HEK293 (cell line): ENCODE measurements around the gene SLC16A7.

ENCODE experiments used
- CTCF ChIA-PET: fragments of 350-600 bp; formaldehyde crosslinking; extraction: SDS; loops from one replicate; lab custom pipeline; 2021; ENCODE audit warnings: antibody characterized with exemption; lab: Yijun Ruan, JAX
- POLR2A ChIA-PET: fragments of 300-600 bp; formaldehyde crosslinking; extraction: SDS; loops from one replicate; lab custom pipeline; 2020; ENCODE audit warnings: antibody characterized with exemption, inconsistent platforms; lab: Yijun Ruan, JAX
- H3K27ac ChIP-seq: fragments of 200-500 bp; sonication (Bioruptor generic); 2 replicates; pipeline ENCODE4 v1.5.1; 2014; ENCODE audit warnings: low read depth, low read length, control low read depth, inconsistent platforms; ENCODE audit errors: extremely low read depth
- H3K36me3 ChIP-seq, 2 experiments: fragments of 200-500 bp in 1 of 2; sonication (Bioruptor generic) in 1 of 2; 1 replicate in 1 of 2; 2 replicates in 1 of 2; pipeline ENCODE4 v1.5.1; 2014 to 2017; ENCODE audit warnings: inconsistent platforms in 2 of 2, low read length in 2 of 2; ENCODE audit not compliant: control insufficient read depth in 2 of 2, insufficient read depth in 1 of 2
- H3K4me1 ChIP-seq: fragments of 200-500 bp; sonication (Bioruptor generic); 2 replicates; pipeline ENCODE4 v1.5.1; 2014; ENCODE audit warnings: mild to moderate bottlenecking, low read length, inconsistent platforms; ENCODE audit not compliant: control insufficient read depth, insufficient read depth
- H3K4me3 ChIP-seq: 2 replicates; pipeline ENCODE4 v1.5.1; 2011; ENCODE audit warnings: low read depth, mild to moderate bottlenecking, control low read depth, low read length, moderate library complexity
- H3K9me3 ChIP-seq: fragments of 200-500 bp; sonication (Bioruptor generic); 2 replicates; pipeline ENCODE4 v1.5.1; 2014; ENCODE audit warnings: low read depth, low read length, inconsistent platforms; ENCODE audit not compliant: control insufficient read depth, insufficient read depth
- AEBP2 ChIP-seq: fragments of 450-650 bp; formaldehyde crosslinking; IDR thresholded peaks from 2 replicates; pipeline ENCODE4 v1.5.1; 2016; ENCODE audit warnings: missing biosample characterization, missing genetic modification characterization, borderline replicate concordance
- FEZF1 ChIP-seq: fragments of 450-650 bp; formaldehyde crosslinking; IDR thresholded peaks from 2 replicates; pipeline ENCODE4 v1.5.1; 2016; ENCODE audit warnings: missing biosample characterization, missing genetic modification characterization
- GLIS1 ChIP-seq: fragments of 450-650 bp; formaldehyde crosslinking; IDR thresholded peaks from 2 replicates; pipeline ENCODE4 v1.5.1; 2016; ENCODE audit warnings: missing biosample characterization, missing genetic modification characterization
- KLF8 ChIP-seq: fragments of 450-650 bp; formaldehyde crosslinking; IDR thresholded peaks from 2 replicates; pipeline ENCODE4 v1.5.1; 2016; ENCODE audit warnings: missing biosample characterization, missing genetic modification characterization
- PRDM10 ChIP-seq: fragments of 450-650 bp; formaldehyde crosslinking; IDR thresholded peaks from 2 replicates; pipeline ENCODE4 v1.5.1; 2016; ENCODE audit warnings: missing biosample characterization, missing genetic modification characterization
- SP3 ChIP-seq: fragments of 450-650 bp; formaldehyde crosslinking; IDR thresholded peaks from 2 replicates; pipeline ENCODE4 v1.5.1; 2016; ENCODE audit warnings: missing biosample characterization, missing genetic modification characterization
- SP7 ChIP-seq: fragments of 450-650 bp; formaldehyde crosslinking; IDR thresholded peaks from 2 replicates; pipeline ENCODE4 v1.5.1; 2016; ENCODE audit warnings: missing biosample characterization, missing genetic modification characterization
- TCF7L2 ChIP-seq: IDR thresholded peaks from 2 replicates; pipeline ENCODE4 v1.6.1; 2011; ENCODE audit warnings: low read depth, mild to moderate bottlenecking, inconsistent platforms, low read length, moderate library complexity, borderline replicate concordance
- YY1 ChIP-seq: fragments of 450-650 bp; formaldehyde crosslinking; IDR thresholded peaks from 2 replicates; pipeline ENCODE4 v1.5.1; 2018; ENCODE audit warnings: missing biosample characterization, missing genetic modification characterization
- ZBTB26 ChIP-seq: fragments of 450-650 bp; formaldehyde crosslinking; optimal IDR thresholded peaks from 2 replicates; pipeline ENCODE3; 2016; ENCODE audit warnings: missing biosample characterization, mild to moderate bottlenecking, missing genetic modification characterization
- ZNF10 ChIP-seq: fragments of 450-650 bp; formaldehyde crosslinking; IDR thresholded peaks from 2 replicates; pipeline ENCODE4 v1.5.1; 2017; ENCODE audit warnings: missing biosample characterization, missing genetic modification characterization
- ZNF175 ChIP-seq: fragments of 450-650 bp; formaldehyde crosslinking; IDR thresholded peaks from 2 replicates; pipeline ENCODE4 v1.5.1; 2016; ENCODE audit warnings: missing biosample characterization, missing genetic modification characterization
- ZNF292 ChIP-seq: fragments of 450-650 bp; formaldehyde crosslinking; IDR thresholded peaks from 2 replicates; pipeline ENCODE4 v1.5.1; 2016; ENCODE audit warnings: low read depth, missing biosample characterization, missing genetic modification characterization, borderline replicate concordance
- ZNF341 ChIP-seq: fragments of 450-650 bp; formaldehyde crosslinking; IDR thresholded peaks from 2 replicates; pipeline ENCODE4; 2016; ENCODE audit warnings: low read depth, missing biosample characterization, missing genetic modification characterization
- ZNF366 ChIP-seq: fragments of 450-650 bp; formaldehyde crosslinking; conservative IDR thresholded peaks from 2 replicates; pipeline ENCODE4 v1.5.1; 2016; ENCODE audit warnings: missing biosample characterization, missing genetic modification characterization
- ZNF394 ChIP-seq: fragments of 450-650 bp; formaldehyde crosslinking; IDR thresholded peaks from 2 replicates; pipeline ENCODE4 v1.5.1; 2016; ENCODE audit warnings: missing biosample characterization, missing genetic modification characterization, mild to moderate bottlenecking, moderate library complexity, borderline replicate concordance
- ZNF426 ChIP-seq: fragments of 450-650 bp; formaldehyde crosslinking; IDR thresholded peaks from 2 replicates; pipeline ENCODE4 v1.5.1; 2017; ENCODE audit warnings: missing biosample characterization, missing genetic modification characterization, mild to moderate bottlenecking, inconsistent platforms, moderate library complexity
- ZNF501 ChIP-seq: fragments of 450-650 bp; formaldehyde crosslinking; IDR thresholded peaks from 2 replicates; pipeline ENCODE4 v1.5.1; 2016; ENCODE audit warnings: missing biosample characterization, missing genetic modification characterization
- ZNF510 ChIP-seq: fragments of 450-650 bp; formaldehyde crosslinking; IDR thresholded peaks from 2 replicates; pipeline ENCODE4 v1.5.1; 2018; ENCODE audit warnings: mild to moderate bottlenecking, missing genetic modification characterization, missing biosample characterization; ENCODE audit not compliant: insufficient replicate concordance
- ZNF529 ChIP-seq: fragments of 450-650 bp; formaldehyde crosslinking; IDR thresholded peaks from 2 replicates; pipeline ENCODE4 v1.5.1; 2017; ENCODE audit warnings: missing genetic modification characterization, missing biosample characterization; ENCODE audit not compliant: insufficient replicate concordance
- ZNF596 ChIP-seq: fragments of 450-650 bp; IDR thresholded peaks from 2 replicates; pipeline ENCODE4 v1.5.0; 2018; ENCODE audit warnings: missing biosample characterization, mild to moderate bottlenecking, missing genetic modification characterization, moderate library complexity
- ZNF626 ChIP-seq: fragments of 450-650 bp; sonication (Bioruptor Pico); formaldehyde crosslinking; IDR thresholded peaks from 2 replicates; pipeline ENCODE4 v1.5.1; 2018; ENCODE audit warnings: missing biosample characterization, missing genetic modification characterization, inconsistent platforms
- ZNF777 ChIP-seq: fragments of 450-650 bp; formaldehyde crosslinking; IDR thresholded peaks from 2 replicates; pipeline ENCODE4 v1.5.1; 2017; ENCODE audit warnings: missing biosample characterization, missing genetic modification characterization, borderline replicate concordance
- ZNF830 ChIP-seq: fragments of 450-650 bp; IDR thresholded peaks from 2 replicates; pipeline ENCODE4 v1.5.0; 2018; ENCODE audit warnings: missing biosample characterization, missing genetic modification characterization, low read depth, mild to moderate bottlenecking, moderate library complexity
- ZSCAN4 ChIP-seq: fragments of 450-650 bp; formaldehyde crosslinking; IDR thresholded peaks from 2 replicates; pipeline ENCODE4 v1.5.1; 2017; ENCODE audit warnings: missing biosample characterization, missing genetic modification characterization
- ZXDB ChIP-seq: fragments of 450-650 bp; formaldehyde crosslinking; IDR thresholded peaks from 2 replicates; pipeline ENCODE4 v1.5.1; 2016; ENCODE audit warnings: missing biosample characterization, missing genetic modification characterization

Gene SLC16A7

GRCh38 chr12:59595883-59596540 lies at the start of gene SLC16A7 (continued):
- TF ChIP-seq ZSCAN4 (tag by site-specific recombination) (peak; percentile 71), ZNF341 (0 out of 2 replicates have a peak, but pooled peaks have one; percentile 25), ZNF175 (tag by site-specific recombination) (no peak), FEZF1 (tag by site-specific recombination) (no peak), ZXDB (tag by site-specific recombination) (no peak), ZNF626 (no peak), SP3 (tag by site-specific recombination) (peak; percentile 73), ZBTB26 (peak; percentile 78), ZNF777 (tag by site-specific recombination) (peak; percentile 67; the same call in 1 of the 2 replicates), GLIS1 (peak; percentile 63), ZNF426 (tag by site-specific recombination) (no peak), SP7 (tag by site-specific recombination) (peak; percentile 48; the same call in 1 of the 2 replicates), ZNF501 (0 out of 2 replicates have a peak, but pooled peaks have one; percentile 26), ZNF510 (no peak)

GRCh38 chr12:59548930-59549329 lies 46.9 kb upstream of the SLC16A7 start:
- ChIA-PET POLR2A (no interaction called here), CTCF (interaction anchor here (0.7 kb wide), 1 partner anchor 28 kb away, joined by 3 read pairs; no protein-coding TSS in a partner anchor)
- H3K4me3 ChIP-seq = no peak overlapping the region
- H3K9me3 ChIP-seq = no peaks in the 10 kb centered on the region
- no peak for TF ChIP-seq ZBTB26
- TF ChIP-seq ZNF10 (tag by site-specific recombination) = no peak
- no peak for TF ChIP-seq TCF7L2
- TF ChIP-seq KLF8 = no peak
- no peak for TF ChIP-seq ZNF529 (tag by site-specific recombination)
- no peak for TF ChIP-seq ZNF292 (tag by site-specific recombination)
- no peak for TF ChIP-seq AEBP2
- TF ChIP-seq PRDM10 = no peak
- no peak for TF ChIP-seq ZNF596 (tag by site-specific recombination)
- no peak for TF ChIP-seq YY1 (tag by site-specific recombination)
- no peak for TF ChIP-seq ZNF394 (tag by site-specific recombination)
- TF ChIP-seq ZNF366 = no peak
- no peak for TF ChIP-seq ZNF830 (tag by site-specific recombination)
- no peak for TF ChIP-seq GLIS1
- no peak overlapping the region for H3K27ac ChIP-seq
- no peaks in the 10 kb centered on the region for H3K36me3 ChIP-seq
- no peaks in the 10 kb centered on the region for H3K4me1 ChIP-seq
